ENCODE results near the gene IZUMO1. TPM values are rescaled to one million over a fixed set of nuclear protein-coding genes. Genes with fewer than 3 reads are reported as not detected.

The IZUMO1 gene
- total and polyA plus RNA-seq, 2 donors (not counting 3 experiments of a cell fraction or from before 2014, with no cell fraction given): 0.18 to 1.2 TPM

- intact Hi-C loops (cut with micrococcal nuclease) (no loop called here), dilution Hi-C loops (cut with MboI; ENCODE audit: extremely low pct_ligation_motif_present, low sequenced_read_pairs) (no loop called here)
- no peaks in the 10 kb centered on the region for H3K36me3 ChIP-seq (ENCODE audit: control insufficient read depth in 2 of 2, extremely low read depth in 1 of 2, insufficient read depth in 2 of 2, low read length in 2 of 2)
- H3K4me1 ChIP-seq (ENCODE audit: control insufficient read depth, extremely low read depth, insufficient read depth, low read length): peaks cover 18% of the 10 kb centered on the region
- no peaks in the 10 kb centered on the region for H3K9me3 ChIP-seq (replicated peaks; ENCODE audit: control insufficient read depth, insufficient read depth, low read length)
- H3K9me1 ChIP-seq (replicated peaks; ENCODE audit: control insufficient read depth, extremely low read depth, insufficient read depth, low read length): no peaks in the 10 kb centered on the region
- H3K27ac ChIP-seq (ENCODE audit: insufficient read depth, low read depth, low read length): no peak overlapping the region
- DNase-seq (ENCODE audit: low read depth, low spot score): no peak
- FAIRE-seq: no peak
- H3K4me2 ChIP-seq (ENCODE audit: insufficient read depth, low read length): no peak overlapping the region
- no TSS peak for BruUV-seq (replicated peaks)
- no peaks in the 10 kb centered on the region for H3K27me3 ChIP-seq (ENCODE audit: control insufficient read depth in 2 of 2, insufficient read depth in 2 of 2, low read length in 2 of 2)
- H3K9ac ChIP-seq (replicated peaks; ENCODE audit: extremely low read depth, insufficient read depth, low read length): no peak overlapping the region
- H2AFZ ChIP-seq (ENCODE audit: low read depth, low read length): no peak overlapping the region
- TF ChIP-seq, protein P1, sequence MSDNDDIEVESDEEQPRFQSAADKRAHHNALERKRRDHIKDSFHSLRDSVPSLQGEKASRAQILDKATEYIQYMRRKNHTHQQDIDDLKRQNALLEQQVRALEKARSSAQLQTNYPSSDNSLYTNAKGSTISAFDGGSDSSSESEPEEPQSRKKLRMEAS (IDR thresholded peaks at IDR 0.05; ENCODE audit: insufficient read depth, insufficient read length): no peak
- no peak for TF ChIP-seq GATA2 (IDR thresholded peaks at IDR 0.05; ENCODE audit: insufficient read depth, insufficient read length, low read depth, low read length)
- TF ChIP-seq MYC (IDR thresholded peaks at IDR 0.05; ENCODE audit: low read depth, low read length): no peak
- no peak for TF ChIP-seq JUN (IDR thresholded peaks at IDR 0.05; ENCODE audit: borderline replicate concordance, insufficient read depth, insufficient read length, low read depth)
- no peak for TF ChIP-seq FOS (IDR thresholded peaks at IDR 0.05; ENCODE audit: borderline replicate concordance, insufficient read depth, low read length)
- no peak for TF ChIP-seq CTCF (IDR thresholded peaks at IDR 0.05; ENCODE audit: extremely low read depth in 1 of 2, insufficient read depth in 1 of 2, low read depth in 1 of 2, low read length in 2 of 2)
- TF ChIP-seq EZH2 (IDR thresholded peaks at IDR 0.05; ENCODE audit: borderline replicate concordance, low read depth, low read length, severe bottlenecking): no peak
- TF ChIP-seq POLR2AphosphoS5 (IDR thresholded peaks at IDR 0.05; ENCODE audit: insufficient read depth, low read depth, low read length): no peak
- no peak for TF ChIP-seq POLR2A (IDR thresholded peaks at IDR 0.05; ENCODE audit: low read depth, low read length)
- no peaks in the 10 kb centered on the region for H4K20me1 ChIP-seq (replicated peaks; ENCODE audit: control insufficient read depth, extremely low read depth, insufficient read depth, low read length)
- peaks cover 7% of the 10 kb centered on the region for H3K79me2 ChIP-seq (ENCODE audit: control insufficient read depth, insufficient read depth, low read length)
- no peak overlapping the region for H3K4me3 ChIP-seq (replicated peaks in 1 of 3; ENCODE audit: insufficient read depth in 1 of 3, low read depth in 1 of 3, low read length in 3 of 3)
- CTCF ChIA-PET: no interaction called here
- POLR2A ChIA-PET: no interaction called here
Measured at GRCh38 chr19:48756212-48756611, 9.5 kb upstream of the IZUMO1 start.

Data from endothelial cell of umbilical vein (primary cell).